WTC11 (cell line): ENCODE data around the gene PSMG4. TPM values are rescaled to one million over a fixed set of nuclear protein-coding genes. Genes with fewer than 3 reads are reported as not detected.

Source experiments
- ATAC-seq: fragments of 200-7000 bp; cut with Tn5 transposase; 2 replicates; pipeline ENCODE4 v1.10.0; 2021; ENCODE audit warnings: mild to moderate bottlenecking, moderate library complexity
- CTCF ChIA-PET: fragments of 300-600 bp; sonication (Branson Sonifier 250); formaldehyde crosslinking; loops from one replicate; lab custom pipeline; 2021; ENCODE audit warnings: antibody characterized with exemption; lab: Charles Lee
- POLR2A ChIA-PET: fragments of 350-600 bp; sonication (Branson Sonifier 250); formaldehyde crosslinking; loops from one replicate; lab custom pipeline; 2021; ENCODE audit warnings: antibody characterized with exemption; lab: Charles Lee
- DNase-seq: peaks from one replicate; pipeline ENCODE4 v3.0.0; 2021; ENCODE audit warnings: low spot score
- H3K27ac Mint-ChIP-seq: 2 replicates; pipeline ENCODE4 v1.8.0; 2021; ENCODE audit warnings: mixed read lengths
- H3K27me3 Mint-ChIP-seq: 2 replicates; pipeline ENCODE4 v1.8.0; 2021; ENCODE audit warnings: low read depth, mild to moderate bottlenecking, moderate library complexity, mixed read lengths
- H3K36me3 Mint-ChIP-seq: 2 replicates; pipeline ENCODE4 v1.8.0; 2021; ENCODE audit warnings: mixed read lengths
- H3K4me1 Mint-ChIP-seq: 2 replicates; pipeline ENCODE4 v1.8.0; 2022; ENCODE audit warnings: mixed read lengths
- H3K4me3 Mint-ChIP-seq: 2 replicates; pipeline ENCODE4 v1.8.0; 2021; ENCODE audit warnings: mild to moderate bottlenecking, moderate library complexity, mixed read lengths
- H3K9me3 Mint-ChIP-seq: 2 replicates; pipeline ENCODE4 v1.8.0; 2021; ENCODE audit warnings: mixed read lengths
- CBFB ChIP-seq: sonication (generic); formaldehyde crosslinking; IDR thresholded peaks from 2 replicates; pipeline ENCODE4 v1.8.1; 2022; ENCODE audit warnings: mild to moderate bottlenecking, low read depth, missing genetic modification reagents
- CREM ChIP-seq: sonication (generic); formaldehyde crosslinking; IDR thresholded peaks from 2 replicates; pipeline ENCODE4 v1.8.1; 2022; ENCODE audit warnings: mild to moderate bottlenecking, missing genetic modification reagents, moderate library complexity
- ETV6 ChIP-seq: sonication (generic); formaldehyde crosslinking; IDR thresholded peaks from 2 replicates; pipeline ENCODE4 v1.8.1; 2022; ENCODE audit warnings: mild to moderate bottlenecking, missing genetic modification reagents
- FOXK1 ChIP-seq: sonication (generic); formaldehyde crosslinking; IDR thresholded peaks from 2 replicates; pipeline ENCODE4 v1.8.0; 2022; ENCODE audit warnings: mild to moderate bottlenecking, moderate library complexity, missing genetic modification reagents
- GTF2I ChIP-seq: fragments of 250-450 bp; sonication (Bioruptor Pico); conservative IDR thresholded peaks from 2 replicates; pipeline ENCODE4 v1.4.0; 2021; ENCODE audit warnings: mild to moderate bottlenecking
- HMGA2 ChIP-seq: fragments of 250-450 bp; sonication (Bioruptor Pico); IDR thresholded peaks from 2 replicates; pipeline ENCODE4 v1.4.0; 2021; ENCODE audit warnings: mild to moderate bottlenecking, moderate library complexity
- IRF2 ChIP-seq: sonication (generic); formaldehyde crosslinking; IDR thresholded peaks from 2 replicates; pipeline ENCODE4 v1.8.0; 2022; ENCODE audit warnings: low read depth, missing genetic modification reagents, borderline replicate concordance
- KAT7 ChIP-seq: sonication (generic); formaldehyde crosslinking; IDR thresholded peaks from 2 replicates; pipeline ENCODE4 v1.8.1; 2023; ENCODE audit warnings: missing genetic modification reagents, mild to moderate bottlenecking, borderline replicate concordance
- MXD4 ChIP-seq: fragments of 250-450 bp; sonication (Bioruptor Pico); IDR thresholded peaks from 2 replicates; pipeline ENCODE4 v1.8.0; 2021; ENCODE audit warnings: mild to moderate bottlenecking, moderate library complexity, borderline replicate concordance
- NFE2L1 ChIP-seq: sonication (generic); formaldehyde crosslinking; IDR thresholded peaks from 2 replicates; pipeline ENCODE4 v1.8.1; 2023; ENCODE audit warnings: missing genetic modification reagents
- NFYB ChIP-seq: sonication (generic); formaldehyde crosslinking; conservative IDR thresholded peaks from 2 replicates; pipeline ENCODE4 v1.8.0; 2022; ENCODE audit warnings: low read depth, missing genetic modification reagents
- NR3C1 ChIP-seq: sonication (generic); formaldehyde crosslinking; conservative IDR thresholded peaks from 2 replicates; pipeline ENCODE4 v1.8.1; 2023; ENCODE audit warnings: low read depth, mild to moderate bottlenecking, missing genetic modification reagents
- RORB ChIP-seq: fragments of 250-450 bp; sonication (Bioruptor Pico); IDR thresholded peaks from 2 replicates; pipeline ENCODE4 v1.9.0; 2021; ENCODE audit warnings: mild to moderate bottlenecking
- SMAD3 ChIP-seq: sonication (generic); formaldehyde crosslinking; IDR thresholded peaks from 2 replicates; pipeline ENCODE4 v1.8.0; 2022; ENCODE audit warnings: missing genetic modification reagents, mild to moderate bottlenecking, borderline replicate concordance
- SP1 ChIP-seq: sonication (generic); formaldehyde crosslinking; conservative IDR thresholded peaks from 2 replicates; pipeline ENCODE4 v1.8.1; 2022; ENCODE audit warnings: missing genetic modification reagents
- TEAD4 ChIP-seq: sonication (generic); formaldehyde crosslinking; IDR thresholded peaks from 2 replicates; pipeline ENCODE4 v1.8.0; 2022; ENCODE audit warnings: mild to moderate bottlenecking, missing genetic modification reagents
- ZNF138 ChIP-seq: sonication (generic); formaldehyde crosslinking; conservative IDR thresholded peaks from 2 replicates; pipeline ENCODE4 v1.8.1; 2022; ENCODE audit warnings: mild to moderate bottlenecking, moderate library complexity, missing genetic modification reagents
- ZNF219 ChIP-seq: sonication (generic); formaldehyde crosslinking; IDR thresholded peaks from 2 replicates; pipeline ENCODE4 v1.8.0; 2023; ENCODE audit warnings: missing genetic modification reagents, mild to moderate bottlenecking, borderline replicate concordance
- ZNF263 ChIP-seq: sonication (generic); formaldehyde crosslinking; IDR thresholded peaks from 2 replicates; pipeline ENCODE4 v1.8.1; 2022; ENCODE audit warnings: low read depth, mild to moderate bottlenecking, moderate library complexity, missing genetic modification reagents
- ZNF416 ChIP-seq: fragments of 250-450 bp; sonication (Bioruptor Pico); IDR thresholded peaks from 2 replicates; pipeline ENCODE4 v1.9.0; 2021; ENCODE audit warnings: mild to moderate bottlenecking, inconsistent platforms
- ZNF423 ChIP-seq: fragments of 250-450 bp; sonication (Bioruptor Pico); IDR thresholded peaks from 2 replicates; pipeline ENCODE4 v2.1.2; 2022; ENCODE audit warnings: mild to moderate bottlenecking, moderate library complexity
- total RNA-seq: library from RNA; stranded (reverse); gene quantifications from 3 replicates; pipeline ENCODE4 v1.2.3, GENCODE V29; 2021
- TF ChIP-seq, protein P1 (sequence below): sonication (generic); formaldehyde crosslinking; IDR thresholded peaks from 2 replicates; pipeline ENCODE4 v1.8.1; 2022; ENCODE audit warnings: mild to moderate bottlenecking, missing genetic modification reagents, moderate library complexity, borderline replicate concordance
- TF ChIP-seq, protein P2 (sequence below): sonication (generic); formaldehyde crosslinking; IDR thresholded peaks from 2 replicates; pipeline ENCODE4 v1.8.1; 2022; ENCODE audit warnings: mild to moderate bottlenecking, moderate library complexity, missing genetic modification reagents
- TF ChIP-seq, protein P3 (sequence below): sonication (generic); formaldehyde crosslinking; IDR thresholded peaks from 2 replicates; pipeline ENCODE4 v1.8.0; 2022; ENCODE audit warnings: mild to moderate bottlenecking, missing genetic modification reagents
- TF ChIP-seq, protein P4 (sequence below): fragments of 250-450 bp; sonication (Bioruptor Pico); IDR thresholded peaks from 2 replicates; pipeline ENCODE4 v1.9.0; 2021; ENCODE audit warnings: mild to moderate bottlenecking
- TF ChIP-seq, protein P5 (sequence below): sonication (generic); formaldehyde crosslinking; IDR thresholded peaks from 2 replicates; pipeline ENCODE4 v1.8.1; 2023; ENCODE audit warnings: mild to moderate bottlenecking, moderate library complexity, missing genetic modification reagents
- TF ChIP-seq, protein P6 (sequence below): sonication (generic); formaldehyde crosslinking; conservative IDR thresholded peaks from 2 replicates; pipeline ENCODE4 v1.8.1; 2023; ENCODE audit warnings: mild to moderate bottlenecking, low read depth, missing genetic modification reagents, moderate library complexity

PSMG4 gene
- total RNA-seq, 1 experiment from 2014 or later, result 38.2 TPM

DNA sequence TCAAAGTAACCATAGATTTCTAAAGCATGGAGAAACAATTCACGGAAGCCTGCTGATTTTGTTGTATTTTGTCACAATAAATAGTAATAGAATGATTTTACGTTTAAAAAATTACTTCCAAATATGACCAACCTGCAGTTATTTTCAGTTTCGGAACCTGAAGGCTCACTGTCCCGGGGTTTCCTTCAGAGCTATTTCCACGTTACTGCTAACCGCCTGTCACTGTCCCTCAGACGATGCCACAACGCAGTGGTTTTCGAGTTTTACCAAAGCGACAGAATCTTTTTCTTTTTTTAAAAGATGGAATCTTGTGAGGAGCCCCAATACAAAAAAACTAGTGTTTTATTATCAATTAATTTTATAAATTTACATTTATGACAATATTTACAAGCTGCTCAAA lies 40.5 kb downstream of the PSMG4 start:
- DNase-seq, result no peak
- CTCF ChIA-PET, result interaction anchor here (0.6 to 1.3 kb wide), 3 partner anchors 16 to 212 kb away, joined by 3 to 5 read pairs (median 3); no protein-coding TSS in a partner anchor
- peaks cover 8% of the 10 kb centered on the region; the same call in 1 of the 2 replicates for H3K36me3 Mint-ChIP-seq
- H3K27ac Mint-ChIP-seq, result no peak overlapping the region
- POLR2A ChIA-PET, result interaction anchor here (0.5 to 0.6 kb wide), 2 partner anchors 84 to 132 kb away, joined by 3 to 4 read pairs; no protein-coding TSS in a partner anchor
- TF ChIP-seq ZNF263 (no peak), HMGA2 (CRISPR knock-in tag) (no peak), CREM (CRISPR knock-in tag) (no peak), ZNF416 (CRISPR knock-in tag) (no peak), IRF2 (no peak), ZNF219 (CRISPR knock-in tag) (no peak), CBFB (no peak), KAT7 (CRISPR knock-in tag) (no peak), NFE2L1 (CRISPR knock-in tag) (no peak), TEAD4 (no peak), FOXK1 (CRISPR knock-in tag) (no peak), NR3C1 (no peak), ZNF423 (no peak)
- TF ChIP-seq, protein P1, sequence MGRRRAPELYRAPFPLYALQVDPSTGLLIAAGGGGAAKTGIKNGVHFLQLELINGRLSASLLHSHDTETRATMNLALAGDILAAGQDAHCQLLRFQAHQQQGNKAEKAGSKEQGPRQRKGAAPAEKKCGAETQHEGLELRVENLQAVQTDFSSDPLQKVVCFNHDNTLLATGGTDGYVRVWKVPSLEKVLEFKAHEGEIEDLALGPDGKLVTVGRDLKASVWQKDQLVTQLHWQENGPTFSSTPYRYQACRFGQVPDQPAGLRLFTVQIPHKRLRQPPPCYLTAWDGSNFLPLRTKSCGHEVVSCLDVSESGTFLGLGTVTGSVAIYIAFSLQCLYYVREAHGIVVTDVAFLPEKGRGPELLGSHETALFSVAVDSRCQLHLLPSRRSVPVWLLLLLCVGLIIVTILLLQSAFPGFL (CRISPR knock-in tag), result no peak
- no peaks in the 10 kb centered on the region for H3K9me3 Mint-ChIP-seq
- no peaks in the 10 kb centered on the region for H3K27me3 Mint-ChIP-seq
- peaks cover 6% of the 10 kb centered on the region for H3K4me1 Mint-ChIP-seq
- no peak for ATAC-seq
- no peak overlapping the region for H3K4me3 Mint-ChIP-seq

DNA sequence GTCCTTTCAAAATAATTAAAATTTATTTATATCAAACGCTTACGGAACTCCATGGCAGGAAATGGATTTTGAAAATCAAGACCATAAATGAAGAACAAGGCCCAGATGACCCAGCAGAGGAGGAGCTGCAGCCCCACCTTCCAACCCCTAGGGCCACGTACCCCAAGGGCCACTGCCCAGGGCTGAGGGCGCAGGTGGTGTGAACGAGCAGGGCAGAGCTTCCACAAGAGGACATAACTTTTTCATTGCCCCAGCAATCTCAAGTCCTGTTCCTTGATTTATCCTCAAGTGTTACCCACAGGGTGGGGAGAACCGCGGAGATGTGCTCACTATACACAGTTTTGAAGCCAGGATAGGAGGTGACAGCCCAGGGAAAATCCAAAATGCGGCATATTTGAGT lies 42.8 kb downstream of the PSMG4 start:
- H3K9me3 Mint-ChIP-seq, result peaks cover 9% of the 10 kb centered on the region
- peaks cover 19% of the 10 kb centered on the region for H3K36me3 Mint-ChIP-seq
- H3K27me3 Mint-ChIP-seq, result no peaks in the 10 kb centered on the region
- DNase-seq (no peak), ATAC-seq (no peak)
- ChIA-PET CTCF (no interaction called here), POLR2A (no interaction called here)
- no peaks in the 10 kb centered on the region for H3K4me1 Mint-ChIP-seq
- H3K27ac Mint-ChIP-seq, result no peak overlapping the region
- no peak overlapping the region for H3K4me3 Mint-ChIP-seq
- TF ChIP-seq GTF2I (CRISPR knock-in tag), result no peak
- TF ChIP-seq SP1, result no peak
- TF ChIP-seq, protein P2, sequence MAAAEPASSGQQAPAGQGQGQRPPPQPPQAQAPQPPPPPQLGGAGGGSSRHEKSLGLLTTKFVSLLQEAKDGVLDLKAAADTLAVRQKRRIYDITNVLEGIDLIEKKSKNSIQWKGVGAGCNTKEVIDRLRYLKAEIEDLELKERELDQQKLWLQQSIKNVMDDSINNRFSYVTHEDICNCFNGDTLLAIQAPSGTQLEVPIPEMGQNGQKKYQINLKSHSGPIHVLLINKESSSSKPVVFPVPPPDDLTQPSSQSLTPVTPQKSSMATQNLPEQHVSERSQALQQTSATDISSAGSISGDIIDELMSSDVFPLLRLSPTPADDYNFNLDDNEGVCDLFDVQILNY (CRISPR knock-in tag), result no peak
- TF ChIP-seq, protein P3, sequence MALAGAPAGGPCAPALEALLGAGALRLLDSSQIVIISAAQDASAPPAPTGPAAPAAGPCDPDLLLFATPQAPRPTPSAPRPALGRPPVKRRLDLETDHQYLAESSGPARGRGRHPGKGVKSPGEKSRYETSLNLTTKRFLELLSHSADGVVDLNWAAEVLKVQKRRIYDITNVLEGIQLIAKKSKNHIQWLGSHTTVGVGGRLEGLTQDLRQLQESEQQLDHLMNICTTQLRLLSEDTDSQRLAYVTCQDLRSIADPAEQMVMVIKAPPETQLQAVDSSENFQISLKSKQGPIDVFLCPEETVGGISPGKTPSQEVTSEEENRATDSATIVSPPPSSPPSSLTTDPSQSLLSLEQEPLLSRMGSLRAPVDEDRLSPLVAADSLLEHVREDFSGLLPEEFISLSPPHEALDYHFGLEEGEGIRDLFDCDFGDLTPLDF (CRISPR knock-in tag), result no peak
- TF ChIP-seq NFYB, result no peak
- TF ChIP-seq ZNF423, result no peak
- no peak for TF ChIP-seq RORB (CRISPR knock-in tag)
- TF ChIP-seq, protein P4, sequence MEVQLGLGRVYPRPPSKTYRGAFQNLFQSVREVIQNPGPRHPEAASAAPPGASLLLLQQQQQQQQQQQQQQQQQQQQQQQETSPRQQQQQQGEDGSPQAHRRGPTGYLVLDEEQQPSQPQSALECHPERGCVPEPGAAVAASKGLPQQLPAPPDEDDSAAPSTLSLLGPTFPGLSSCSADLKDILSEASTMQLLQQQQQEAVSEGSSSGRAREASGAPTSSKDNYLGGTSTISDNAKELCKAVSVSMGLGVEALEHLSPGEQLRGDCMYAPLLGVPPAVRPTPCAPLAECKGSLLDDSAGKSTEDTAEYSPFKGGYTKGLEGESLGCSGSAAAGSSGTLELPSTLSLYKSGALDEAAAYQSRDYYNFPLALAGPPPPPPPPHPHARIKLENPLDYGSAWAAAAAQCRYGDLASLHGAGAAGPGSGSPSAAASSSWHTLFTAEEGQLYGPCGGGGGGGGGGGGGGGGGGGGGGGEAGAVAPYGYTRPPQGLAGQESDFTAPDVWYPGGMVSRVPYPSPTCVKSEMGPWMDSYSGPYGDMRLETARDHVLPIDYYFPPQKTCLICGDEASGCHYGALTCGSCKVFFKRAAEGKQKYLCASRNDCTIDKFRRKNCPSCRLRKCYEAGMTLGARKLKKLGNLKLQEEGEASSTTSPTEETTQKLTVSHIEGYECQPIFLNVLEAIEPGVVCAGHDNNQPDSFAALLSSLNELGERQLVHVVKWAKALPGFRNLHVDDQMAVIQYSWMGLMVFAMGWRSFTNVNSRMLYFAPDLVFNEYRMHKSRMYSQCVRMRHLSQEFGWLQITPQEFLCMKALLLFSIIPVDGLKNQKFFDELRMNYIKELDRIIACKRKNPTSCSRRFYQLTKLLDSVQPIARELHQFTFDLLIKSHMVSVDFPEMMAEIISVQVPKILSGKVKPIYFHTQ (CRISPR knock-in tag), result no peak
- no peak for TF ChIP-seq HMGA2 (CRISPR knock-in tag)
- no peak for TF ChIP-seq FOXK1 (CRISPR knock-in tag)
- TF ChIP-seq SMAD3 (CRISPR knock-in tag), result no peak
- TF ChIP-seq, protein P5, sequence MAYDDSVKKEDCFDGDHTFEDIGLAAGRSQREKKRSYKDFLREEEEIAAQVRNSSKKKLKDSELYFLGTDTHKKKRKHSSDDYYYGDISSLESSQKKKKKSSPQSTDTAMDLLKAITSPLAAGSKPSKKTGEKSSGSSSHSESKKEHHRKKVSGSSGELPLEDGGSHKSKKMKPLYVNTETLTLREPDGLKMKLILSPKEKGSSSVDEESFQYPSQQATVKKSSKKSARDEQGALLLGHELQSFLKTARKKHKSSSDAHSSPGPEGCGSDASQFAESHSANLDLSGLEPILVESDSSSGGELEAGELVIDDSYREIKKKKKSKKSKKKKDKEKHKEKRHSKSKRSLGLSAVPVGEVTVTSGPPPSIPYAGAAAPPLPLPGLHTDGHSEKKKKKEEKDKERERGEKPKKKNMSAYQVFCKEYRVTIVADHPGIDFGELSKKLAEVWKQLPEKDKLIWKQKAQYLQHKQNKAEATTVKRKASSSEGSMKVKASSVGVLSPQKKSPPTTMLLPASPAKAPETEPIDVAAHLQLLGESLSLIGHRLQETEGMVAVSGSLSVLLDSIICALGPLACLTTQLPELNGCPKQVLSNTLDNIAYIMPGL, result no peak
- no peak for TF ChIP-seq MXD4 (CRISPR knock-in tag)
- TF ChIP-seq ZNF138 (CRISPR knock-in tag), result no peak
- TF ChIP-seq, protein P6, sequence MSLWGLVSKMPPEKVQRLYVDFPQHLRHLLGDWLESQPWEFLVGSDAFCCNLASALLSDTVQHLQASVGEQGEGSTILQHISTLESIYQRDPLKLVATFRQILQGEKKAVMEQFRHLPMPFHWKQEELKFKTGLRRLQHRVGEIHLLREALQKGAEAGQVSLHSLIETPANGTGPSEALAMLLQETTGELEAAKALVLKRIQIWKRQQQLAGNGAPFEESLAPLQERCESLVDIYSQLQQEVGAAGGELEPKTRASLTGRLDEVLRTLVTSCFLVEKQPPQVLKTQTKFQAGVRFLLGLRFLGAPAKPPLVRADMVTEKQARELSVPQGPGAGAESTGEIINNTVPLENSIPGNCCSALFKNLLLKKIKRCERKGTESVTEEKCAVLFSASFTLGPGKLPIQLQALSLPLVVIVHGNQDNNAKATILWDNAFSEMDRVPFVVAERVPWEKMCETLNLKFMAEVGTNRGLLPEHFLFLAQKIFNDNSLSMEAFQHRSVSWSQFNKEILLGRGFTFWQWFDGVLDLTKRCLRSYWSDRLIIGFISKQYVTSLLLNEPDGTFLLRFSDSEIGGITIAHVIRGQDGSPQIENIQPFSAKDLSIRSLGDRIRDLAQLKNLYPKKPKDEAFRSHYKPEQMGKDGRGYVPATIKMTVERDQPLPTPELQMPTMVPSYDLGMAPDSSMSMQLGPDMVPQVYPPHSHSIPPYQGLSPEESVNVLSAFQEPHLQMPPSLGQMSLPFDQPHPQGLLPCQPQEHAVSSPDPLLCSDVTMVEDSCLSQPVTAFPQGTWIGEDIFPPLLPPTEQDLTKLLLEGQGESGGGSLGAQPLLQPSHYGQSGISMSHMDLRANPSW (CRISPR knock-in tag), result no peak
- no peak for TF ChIP-seq ETV6 (CRISPR knock-in tag)
